ENCODE measurements around the gene IL1RAP. TPM values are rescaled to one million over a fixed set of nuclear protein-coding genes. Genes with fewer than 3 reads are reported as not detected.

Gene IL1RAP, protein sequence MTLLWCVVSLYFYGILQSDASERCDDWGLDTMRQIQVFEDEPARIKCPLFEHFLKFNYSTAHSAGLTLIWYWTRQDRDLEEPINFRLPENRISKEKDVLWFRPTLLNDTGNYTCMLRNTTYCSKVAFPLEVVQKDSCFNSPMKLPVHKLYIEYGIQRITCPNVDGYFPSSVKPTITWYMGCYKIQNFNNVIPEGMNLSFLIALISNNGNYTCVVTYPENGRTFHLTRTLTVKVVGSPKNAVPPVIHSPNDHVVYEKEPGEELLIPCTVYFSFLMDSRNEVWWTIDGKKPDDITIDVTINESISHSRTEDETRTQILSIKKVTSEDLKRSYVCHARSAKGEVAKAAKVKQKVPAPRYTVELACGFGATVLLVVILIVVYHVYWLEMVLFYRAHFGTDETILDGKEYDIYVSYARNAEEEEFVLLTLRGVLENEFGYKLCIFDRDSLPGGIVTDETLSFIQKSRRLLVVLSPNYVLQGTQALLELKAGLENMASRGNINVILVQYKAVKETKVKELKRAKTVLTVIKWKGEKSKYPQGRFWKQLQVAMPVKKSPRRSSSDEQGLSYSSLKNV
- 42.6 and 54.2 TPM in 2 replicates for total RNA-seq

DNA sequence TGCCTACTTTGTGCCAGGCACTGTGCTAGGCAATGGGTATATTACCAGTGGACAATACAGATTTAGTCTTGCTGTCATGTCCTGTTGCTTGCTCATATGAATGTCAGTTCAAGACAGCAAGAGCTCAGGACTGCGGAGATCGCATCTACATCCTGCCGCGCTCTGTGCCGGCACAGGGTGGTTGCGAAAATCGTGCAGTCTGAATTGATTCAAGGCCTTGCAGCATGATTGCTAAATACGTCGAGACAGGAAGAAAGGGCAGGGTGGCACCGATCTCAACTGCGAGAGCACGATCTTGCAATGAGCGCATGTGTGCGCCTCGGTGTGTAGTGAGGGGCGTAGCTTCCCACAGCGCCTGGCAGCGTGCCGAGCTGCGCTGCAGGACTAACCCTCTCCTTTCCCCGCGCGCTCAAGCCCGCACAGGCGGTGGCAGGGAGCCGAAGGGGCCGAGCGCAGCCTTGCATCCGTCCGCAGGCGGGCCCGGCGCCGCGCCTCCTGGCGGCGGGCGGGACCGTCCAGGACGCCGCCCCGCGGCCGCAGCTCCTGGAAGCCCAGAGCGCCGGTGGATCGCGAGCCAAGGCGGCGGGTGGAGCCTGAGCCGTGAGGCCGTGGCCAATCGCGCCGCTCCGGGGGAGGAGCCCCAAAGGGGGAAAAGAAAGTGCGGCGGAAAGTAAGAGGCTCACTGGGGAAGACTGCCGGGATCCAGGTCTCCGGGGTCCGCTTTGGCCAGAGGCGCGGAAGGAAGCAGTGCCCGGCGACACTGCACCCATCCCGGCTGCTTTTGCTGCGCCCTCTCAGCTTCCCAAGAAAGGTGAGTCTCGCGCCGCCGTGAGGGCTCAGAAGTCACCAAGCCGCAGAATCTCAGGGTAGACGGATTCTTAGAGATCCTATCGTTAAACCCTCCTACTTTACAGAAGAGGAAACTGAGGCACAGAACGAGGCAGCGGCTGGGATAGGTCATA lies at the start of gene IL1RAP:
TSS of gene IL1RAP (plus strand) at position 677 of the 962 bp plus-strand sequence. CDS start 50,205 bp downstream, outside the sequence.

Other genes starting within 250 kb of the IL1RAP start
- 0.20 and 4.1 TPM in 2 replicates for gene CLDN1, start 191.6 kb upstream of the IL1RAP start, total RNA-seq
- under 0.01 and 0.30 TPM in 2 replicates for gene CLDN16, start 125.9 kb upstream of the IL1RAP start, total RNA-seq
- not detected in 2 replicates for gene TMEM207, start 64.2 kb upstream of the IL1RAP start, total RNA-seq